Measurements from ENCODE around the gene C4BPB. TPM values are rescaled to one million over a fixed set of nuclear protein-coding genes. Genes with fewer than 3 reads are reported as not detected.

The C4BPB gene
- total RNA-seq, 1 experiment from 2014 or later: not detected

GRCh38 chr1:207102146-207102545, 13.5 kb downstream of the C4BPB start:
- no peak for TF ChIP-seq CTCF (IDR thresholded peaks at IDR 0.05; ENCODE audit: unreplicated experiment)
- Mint-ChIP-seq H3K4me1 (ENCODE audit: insufficient read depth, unreplicated experiment) (no peaks in the 10 kb centered on the region), H3K9me3 (ENCODE audit: unreplicated experiment) (no peaks in the 10 kb centered on the region), H3K4me3 (ENCODE audit: unreplicated experiment) (no peak overlapping the region), H3K36me3 (ENCODE audit: insufficient read depth, unreplicated experiment) (no peaks in the 10 kb centered on the region), H3K27ac (ENCODE audit: low read depth, unreplicated experiment) (no peak overlapping the region), H3K27me3 (ENCODE audit: insufficient read depth, unreplicated experiment) (peaks cover 31% of the 10 kb centered on the region)
- no peak for DNase-seq (ENCODE audit: unreplicated experiment)
- CTCF ChIA-PET: interaction anchor here (0.6 to 3.0 kb wide), 3 partner anchors 18 to 184 kb away, joined by 4 to 11 read pairs (median 4); no protein-coding TSS in a partner anchor
- POLR2A ChIA-PET: no interaction called here
- intact Hi-C loops (cut with micrococcal nuclease): no loop called here
- BruUV-seq (replicated peaks): no TSS peak

- no TSS peak for BruUV-seq (replicated peaks)
- peaks cover 37% of the 10 kb centered on the region for H3K27me3 Mint-ChIP-seq (ENCODE audit: insufficient read depth, unreplicated experiment)
- ChIA-PET CTCF (interaction anchor here (0.6 to 3.0 kb wide), 3 partner anchors 19 to 184 kb away, joined by 4 to 11 read pairs (median 4); no protein-coding TSS in a partner anchor), POLR2A (interaction anchor here (0.5 kb wide), 1 partner anchor 57 kb away, joined by 4 read pairs; no protein-coding TSS in a partner anchor)
- TF ChIP-seq CTCF (IDR thresholded peaks at IDR 0.05; ENCODE audit: unreplicated experiment): no peak
- H3K9me3 Mint-ChIP-seq (ENCODE audit: unreplicated experiment): no peaks in the 10 kb centered on the region
- H3K4me3 Mint-ChIP-seq (ENCODE audit: unreplicated experiment): no peak overlapping the region
- no peak overlapping the region for H3K27ac Mint-ChIP-seq (ENCODE audit: low read depth, unreplicated experiment)
- H3K36me3 Mint-ChIP-seq (ENCODE audit: insufficient read depth, unreplicated experiment): no peaks in the 10 kb centered on the region
- intact Hi-C loops (cut with micrococcal nuclease): no loop called here
- no peak for DNase-seq (ENCODE audit: unreplicated experiment)
- no peaks in the 10 kb centered on the region for H3K4me1 Mint-ChIP-seq (ENCODE audit: insufficient read depth, unreplicated experiment)
Observed at GRCh38 chr1:207102659-207103058, 14.0 kb downstream of the C4BPB start.

- Mint-ChIP-seq H3K4me3 (ENCODE audit: unreplicated experiment) (no peak within 1 kb of the TSS), H3K27me3 (ENCODE audit: insufficient read depth, unreplicated experiment) (peaks cover 44% of the 10 kb centered on the region), H3K36me3 (ENCODE audit: insufficient read depth, unreplicated experiment) (no peaks in the 10 kb centered on the region), H3K27ac (ENCODE audit: low read depth, unreplicated experiment) (no peak within 1 kb of the TSS), H3K9me3 (ENCODE audit: unreplicated experiment) (no peaks in the 10 kb centered on the region), H3K4me1 (ENCODE audit: insufficient read depth, unreplicated experiment) (no peaks in the 10 kb centered on the region)
- POLR2A ChIA-PET: interaction anchor here (1.3 kb wide), 1 partner anchor 11 kb away, joined by 3 read pairs; no protein-coding TSS in a partner anchor
- BruUV-seq (replicated peaks): no TSS peak
- intact Hi-C loops (cut with micrococcal nuclease): no loop called here
- no peak for TF ChIP-seq CTCF (IDR thresholded peaks at IDR 0.05; ENCODE audit: unreplicated experiment)
- peak; percentile 40 for DNase-seq (ENCODE audit: unreplicated experiment)
- CTCF ChIA-PET: interaction anchor here (1.2 to 3.0 kb wide), 3 partner anchors 18 to 301 kb away, joined by 3 to 11 read pairs (median 6); no protein-coding TSS in a partner anchor
Observed at GRCh38 chr1:207103892-207104373, 15.3 kb downstream of the C4BPB start, which contains the start of gene C4BPA. Gene C4BPA, plus strand, starts transcription at chr1:207104233. Its CDS starts 8,793 bp downstream, at chr1:207113026.

GRCh38 chr1:207109004-207109403, 20.3 kb downstream of the C4BPB start:
- H3K36me3 Mint-ChIP-seq (ENCODE audit: insufficient read depth, unreplicated experiment): no peaks in the 10 kb centered on the region
- no peaks in the 10 kb centered on the region for H3K4me1 Mint-ChIP-seq (ENCODE audit: insufficient read depth, unreplicated experiment)
- no peak overlapping the region for H3K4me3 Mint-ChIP-seq (ENCODE audit: unreplicated experiment)
- CTCF ChIA-PET: no interaction called here
- intact Hi-C loops (cut with micrococcal nuclease): no loop called here
- no peak for TF ChIP-seq CTCF (IDR thresholded peaks at IDR 0.05; ENCODE audit: unreplicated experiment)
- BruUV-seq (replicated peaks): no TSS peak
- POLR2A ChIA-PET: no interaction called here
- no peak for DNase-seq (ENCODE audit: unreplicated experiment)
- no peak overlapping the region for H3K27ac Mint-ChIP-seq (ENCODE audit: low read depth, unreplicated experiment)
- H3K27me3 Mint-ChIP-seq (ENCODE audit: insufficient read depth, unreplicated experiment): peaks cover 35% of the 10 kb centered on the region
- H3K9me3 Mint-ChIP-seq (ENCODE audit: unreplicated experiment): no peaks in the 10 kb centered on the region
